RWPE1 (cell line): ENCODE results near the gene PLD4.
"Not testable (repeated sequence)": the region's sequence is repeated elsewhere in the genome, so short reads cannot be mapped to it uniquely, and the experiment has no call there.

ENCODE experiments used
- CTCF ChIA-PET: fragments of 350-600 bp; sonication (Branson Sonifier 250); formaldehyde crosslinking; extraction: SDS; loops from one replicate; lab custom pipeline; 2021; lab: Yijun Ruan, JAX
- POLR2A ChIA-PET: fragments of 400-600 bp; formaldehyde crosslinking; extraction: SDS; loops from one replicate; lab custom pipeline; 2020; ENCODE audit warnings: antibody characterized with exemption; ENCODE audit not compliant: low non-redundant PET; lab: Yijun Ruan, JAX
- DNase-seq: peaks from one replicate; pipeline ENCODE4 v3.0.0; 2012; ENCODE audit warnings: low spot score
- H3K27ac ChIP-seq: fragments of 450-650 bp; 2 replicates; pipeline ENCODE4 v1.5.1; 2017
- TF ChIP-seq, protein P1 (sequence below): fragments of 450-650 bp; conservative IDR thresholded peaks from 2 replicates; pipeline ENCODE4 v1.5.1; 2017; ENCODE audit warnings: low read depth, mild to moderate bottlenecking

Gene PLD4

DNA sequence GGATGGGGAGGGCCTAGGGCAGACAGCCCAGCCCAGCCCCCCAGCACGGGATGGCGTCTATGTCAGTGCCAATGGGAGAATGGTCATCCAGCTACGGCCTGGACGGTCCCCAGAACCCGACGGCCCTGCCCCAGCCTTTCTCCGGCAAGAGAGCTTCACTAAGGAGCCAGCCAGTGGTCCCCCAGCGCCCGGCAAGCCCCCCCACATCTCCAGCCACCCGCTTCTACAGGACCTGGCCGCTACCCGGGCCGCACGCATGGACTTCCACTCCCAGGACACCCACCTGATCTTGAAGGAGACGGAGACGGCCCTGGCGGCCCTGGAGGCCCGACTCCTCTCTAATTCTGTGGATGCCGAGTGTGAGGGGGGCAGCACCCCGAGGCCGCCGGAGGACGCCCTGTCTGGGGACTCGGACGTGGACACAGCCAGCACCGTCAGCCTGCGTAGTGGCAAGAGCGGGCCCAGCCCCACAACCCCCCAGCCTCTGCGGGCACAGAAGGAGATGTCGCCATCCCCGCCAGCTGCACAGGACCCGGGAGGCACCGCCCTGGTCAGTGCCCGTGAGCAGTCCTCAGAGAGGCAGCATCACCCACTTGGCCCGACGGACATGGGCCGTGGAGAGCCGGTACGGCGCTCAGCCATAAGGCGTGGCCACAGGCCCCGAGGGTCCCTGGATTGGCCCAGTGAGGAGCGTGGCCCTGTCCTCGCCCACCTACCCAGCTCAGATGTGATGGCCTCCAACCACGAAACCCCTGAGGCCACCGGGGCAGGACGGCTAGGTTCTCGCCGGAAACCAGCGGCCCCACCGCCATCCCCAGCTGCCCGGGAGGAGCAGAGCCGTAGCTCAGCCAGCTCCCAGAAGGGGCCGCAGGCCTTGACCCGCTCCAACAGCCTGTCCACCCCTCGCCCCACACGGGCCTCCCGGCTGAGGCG lies 37.7 kb upstream of the PLD4 start:
- ChIA-PET CTCF (no interaction called here), POLR2A (interaction anchor here (1.0 kb wide), 1 partner anchor 20 kb away, joined by 3 read pairs; no protein-coding TSS in a partner anchor)
- DNase-seq = no peak
- TF ChIP-seq, protein P1, sequence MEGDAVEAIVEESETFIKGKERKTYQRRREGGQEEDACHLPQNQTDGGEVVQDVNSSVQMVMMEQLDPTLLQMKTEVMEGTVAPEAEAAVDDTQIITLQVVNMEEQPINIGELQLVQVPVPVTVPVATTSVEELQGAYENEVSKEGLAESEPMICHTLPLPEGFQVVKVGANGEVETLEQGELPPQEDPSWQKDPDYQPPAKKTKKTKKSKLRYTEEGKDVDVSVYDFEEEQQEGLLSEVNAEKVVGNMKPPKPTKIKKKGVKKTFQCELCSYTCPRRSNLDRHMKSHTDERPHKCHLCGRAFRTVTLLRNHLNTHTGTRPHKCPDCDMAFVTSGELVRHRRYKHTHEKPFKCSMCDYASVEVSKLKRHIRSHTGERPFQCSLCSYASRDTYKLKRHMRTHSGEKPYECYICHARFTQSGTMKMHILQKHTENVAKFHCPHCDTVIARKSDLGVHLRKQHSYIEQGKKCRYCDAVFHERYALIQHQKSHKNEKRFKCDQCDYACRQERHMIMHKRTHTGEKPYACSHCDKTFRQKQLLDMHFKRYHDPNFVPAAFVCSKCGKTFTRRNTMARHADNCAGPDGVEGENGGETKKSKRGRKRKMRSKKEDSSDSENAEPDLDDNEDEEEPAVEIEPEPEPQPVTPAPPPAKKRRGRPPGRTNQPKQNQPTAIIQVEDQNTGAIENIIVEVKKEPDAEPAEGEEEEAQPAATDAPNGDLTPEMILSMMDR = no peak
- no peak overlapping the region for H3K27ac ChIP-seq

DNA sequence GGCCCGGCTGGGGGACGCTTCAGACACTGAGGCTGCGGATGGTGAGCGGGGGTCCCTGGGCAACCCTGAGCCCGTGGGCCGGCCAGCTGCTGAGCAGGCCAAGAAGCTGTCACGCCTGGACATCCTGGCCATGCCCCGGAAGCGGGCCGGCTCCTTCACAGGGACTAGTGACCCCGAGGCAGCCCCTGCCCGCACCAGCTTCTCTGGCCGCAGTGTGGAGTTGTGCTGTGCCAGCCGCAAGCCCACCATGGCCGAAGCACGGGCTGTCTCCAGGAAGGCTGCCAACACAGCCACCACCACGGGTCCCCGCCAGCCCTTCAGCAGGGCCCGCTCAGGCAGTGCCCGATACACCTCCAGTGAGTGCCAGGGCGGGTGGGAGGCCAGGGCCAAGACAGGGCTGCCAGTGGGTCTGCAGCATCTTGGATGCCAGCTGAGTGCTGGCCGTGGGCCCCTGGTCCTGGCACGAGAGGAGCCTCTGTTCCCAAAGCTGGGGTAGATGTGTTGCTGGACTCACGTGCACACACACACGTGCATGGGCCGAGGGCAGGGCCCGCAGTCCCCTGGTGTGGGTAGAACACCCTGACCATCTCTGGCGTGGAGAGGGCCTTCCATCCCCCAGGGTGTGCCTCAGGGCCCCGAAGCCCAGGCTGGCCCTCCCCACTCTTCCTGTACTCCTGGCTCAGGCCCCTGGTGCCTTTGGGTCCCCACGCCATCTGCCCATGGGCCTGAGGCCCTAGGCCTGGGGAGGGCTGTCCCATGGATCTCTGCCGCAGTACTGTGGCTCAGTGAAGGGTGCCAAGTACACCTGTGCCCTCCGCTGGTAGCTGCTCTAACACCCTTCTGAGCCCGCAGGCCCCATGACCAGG lies 36.8 kb upstream of the PLD4 start:
- POLR2A ChIA-PET = interaction anchor here (1.0 kb wide), 1 partner anchor 21 kb away, joined by 3 read pairs; no protein-coding TSS in a partner anchor

DNA sequence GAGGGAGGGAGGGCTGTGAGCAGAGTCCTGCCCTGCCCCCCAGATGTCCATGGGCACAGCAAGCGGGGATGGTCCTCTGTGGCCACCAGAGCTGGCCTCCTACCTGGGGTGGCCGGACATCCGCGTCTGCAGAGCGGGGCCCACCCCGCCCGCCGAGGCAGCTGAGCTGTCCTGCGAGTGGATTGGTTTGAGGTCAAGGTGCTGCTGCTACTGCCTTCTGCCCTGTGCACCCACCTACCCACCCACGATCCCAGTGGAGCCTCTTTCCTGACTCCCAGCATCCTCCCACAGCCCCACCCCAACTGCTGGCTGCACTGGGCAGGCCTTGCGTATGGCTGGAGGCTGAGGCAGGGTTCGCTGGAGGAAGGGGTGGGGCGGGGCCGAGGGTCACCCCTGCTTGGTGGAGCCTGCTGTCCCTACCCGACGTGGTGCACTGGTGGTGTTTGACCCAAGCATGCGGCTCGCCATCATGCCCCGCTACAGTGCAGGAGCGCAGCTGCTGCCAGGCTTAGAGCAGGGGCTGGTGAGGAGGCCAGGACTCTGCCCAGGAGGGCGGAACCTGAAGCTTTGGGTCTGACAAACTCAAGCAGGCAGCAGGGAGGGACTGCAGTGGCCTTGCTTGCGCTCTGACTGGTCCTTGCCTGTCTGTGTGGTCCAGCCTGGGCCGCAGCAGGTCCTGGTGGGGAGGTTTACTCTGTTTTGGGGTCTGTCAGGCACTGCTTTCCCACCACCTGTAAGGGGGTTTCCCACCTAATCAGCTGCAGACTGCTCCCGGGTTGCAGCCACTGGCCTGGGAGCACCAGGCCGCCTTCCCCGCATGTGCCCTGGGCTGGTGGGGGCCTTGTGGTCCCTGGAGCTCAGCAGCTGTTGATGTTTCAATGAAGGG lies 35.9 kb upstream of the PLD4 start:
- ChIA-PET POLR2A (no interaction called here), CTCF (interaction anchor here (0.5 kb wide), 1 partner anchor 150 kb away, joined by 3 read pairs; no protein-coding TSS in a partner anchor)
- no peak for DNase-seq
- no peak overlapping the region; the same call in 1 of the 2 replicates for H3K27ac ChIP-seq
- TF ChIP-seq, protein P1 = no peak

More for the DNA sequence above, 36.8 kb upstream of the PLD4 start:
- CTCF ChIA-PET = no interaction called here
- no peak overlapping the region for H3K27ac ChIP-seq
- TF ChIP-seq, protein P1 = no peak
- DNase-seq = no peak

DNA sequence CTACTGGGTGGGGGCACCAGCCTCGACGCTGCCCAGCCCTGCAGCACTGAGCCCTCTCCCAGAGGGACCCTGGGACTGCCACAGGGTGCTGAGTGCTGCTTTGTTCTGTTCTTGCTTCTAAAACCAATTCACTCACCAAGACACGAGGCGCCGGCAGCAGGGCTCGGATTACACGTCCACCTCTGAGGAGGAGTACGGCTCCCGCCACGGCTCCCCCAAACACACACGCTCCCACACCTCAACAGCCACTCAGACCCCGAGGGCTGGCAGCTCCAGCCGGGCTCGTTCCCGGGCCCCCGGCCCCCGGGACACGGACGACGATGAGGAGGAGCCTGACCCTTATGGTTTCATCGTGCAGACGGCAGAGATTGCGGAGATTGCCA lies 35.3 kb upstream of the PLD4 start:
- H3K27ac ChIP-seq = no peak overlapping the region; the same call in 1 of the 2 replicates
- CTCF ChIA-PET = interaction anchor here (0.5 kb wide), 1 partner anchor 149 kb away, joined by 3 read pairs; no protein-coding TSS in a partner anchor
- POLR2A ChIA-PET = no interaction called here
- no peak for DNase-seq
- TF ChIP-seq, protein P1 = no peak

DNA sequence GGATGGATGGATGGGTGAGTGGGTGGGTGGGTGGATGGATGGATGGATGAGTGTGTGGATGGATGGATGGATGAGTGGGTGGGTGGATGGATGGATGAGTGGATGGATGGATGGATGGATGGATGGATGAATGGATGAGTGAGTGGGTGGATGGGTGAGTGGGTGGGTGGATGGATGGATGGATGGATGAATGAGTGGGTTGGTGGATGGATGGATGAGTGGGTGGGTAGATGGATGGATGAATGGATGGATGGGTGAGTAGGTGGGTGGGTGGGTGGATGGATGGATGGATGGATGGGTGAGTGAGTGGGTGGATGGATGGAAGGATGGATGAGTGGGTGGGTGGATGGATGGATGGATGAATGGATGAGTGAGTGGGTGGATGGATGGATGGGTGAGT lies 34.4 kb upstream of the PLD4 start:
- H3K27ac ChIP-seq, POLR2A ChIA-PET, DNase-seq, CTCF ChIA-PET: not testable (repeated sequence)

DNA sequence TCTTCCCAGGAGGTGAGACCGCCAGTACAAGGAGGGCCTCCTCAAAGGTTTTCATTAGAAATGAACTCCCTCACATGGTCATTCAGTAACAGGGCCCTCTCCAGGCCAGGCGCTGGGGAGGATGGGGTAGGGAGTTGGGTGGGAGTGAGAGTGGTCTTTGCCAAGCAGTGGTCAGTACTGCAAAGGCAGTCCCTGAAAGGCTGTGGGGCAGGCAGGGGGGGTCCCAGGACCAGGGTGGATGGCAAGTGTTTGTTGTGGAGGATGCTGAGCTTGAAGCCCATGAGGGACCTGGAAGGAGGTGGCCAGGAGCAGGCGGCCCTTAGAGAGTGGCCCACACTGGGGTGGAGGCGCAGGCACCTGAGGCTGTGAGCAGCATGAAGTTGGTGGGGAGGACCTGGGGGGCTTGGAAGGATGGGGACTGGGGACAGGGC lies 33.5 kb upstream of the PLD4 start:
- no peak for DNase-seq
- TF ChIP-seq, protein P1 = no peak
- ChIA-PET POLR2A (no interaction called here), CTCF (no interaction called here)
- H3K27ac ChIP-seq = peak overlapping the region; percentile 55; the same call in 1 of the 2 replicates
